Neural progenitor cell (in vitro differentiated cells): Measurements from ENCODE around the gene CLDN15.
"Not testable (repeated sequence)": the region's sequence is repeated elsewhere in the genome, so short reads cannot be mapped to it uniquely, and the experiment has no call there.

Source experiments
- EZH2 ChIP-seq: fragments of 200-600 bp; sonication (generic); IDR thresholded peaks from 2 replicates; pipeline ENCODE4 v1.6.1; 2017; ENCODE audit warnings: antibody characterized with exemption, mild to moderate bottlenecking, moderate library complexity
- EZH2phosphoT487 ChIP-seq: fragments of 200-600 bp; sonication (generic); IDR thresholded peaks from 2 replicates; pipeline ENCODE4 v1.6.1; 2017; ENCODE audit warnings: antibody characterized with exemption
- TF ChIP-seq, protein P1 (sequence below): fragments of 200-600 bp; sonication (generic); IDR thresholded peaks from 2 replicates; pipeline ENCODE4 v1.5.1; 2017; ENCODE audit warnings: antibody characterized with exemption, mild to moderate bottlenecking

DNA sequence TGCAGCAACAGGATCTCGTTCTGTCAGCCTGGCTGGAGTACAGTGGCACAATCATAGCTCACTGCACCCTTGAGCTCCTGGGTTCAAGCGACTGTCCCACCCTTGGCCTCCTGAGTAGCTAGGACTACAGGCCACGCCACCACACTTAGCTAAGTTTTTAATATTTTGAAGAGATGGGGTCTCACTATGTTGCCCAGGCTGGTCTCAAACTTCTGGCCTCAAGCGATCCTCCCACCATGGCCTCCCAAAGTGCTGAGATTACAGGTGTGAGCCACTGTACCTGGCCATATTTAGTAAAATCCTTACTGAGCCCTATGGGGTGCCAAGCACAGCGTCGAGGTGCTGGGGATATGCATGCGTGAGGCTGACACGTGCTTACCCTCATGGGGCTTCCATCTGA, 43.3 kb upstream of the CLDN15 start:
- TF ChIP-seq, protein P1, sequence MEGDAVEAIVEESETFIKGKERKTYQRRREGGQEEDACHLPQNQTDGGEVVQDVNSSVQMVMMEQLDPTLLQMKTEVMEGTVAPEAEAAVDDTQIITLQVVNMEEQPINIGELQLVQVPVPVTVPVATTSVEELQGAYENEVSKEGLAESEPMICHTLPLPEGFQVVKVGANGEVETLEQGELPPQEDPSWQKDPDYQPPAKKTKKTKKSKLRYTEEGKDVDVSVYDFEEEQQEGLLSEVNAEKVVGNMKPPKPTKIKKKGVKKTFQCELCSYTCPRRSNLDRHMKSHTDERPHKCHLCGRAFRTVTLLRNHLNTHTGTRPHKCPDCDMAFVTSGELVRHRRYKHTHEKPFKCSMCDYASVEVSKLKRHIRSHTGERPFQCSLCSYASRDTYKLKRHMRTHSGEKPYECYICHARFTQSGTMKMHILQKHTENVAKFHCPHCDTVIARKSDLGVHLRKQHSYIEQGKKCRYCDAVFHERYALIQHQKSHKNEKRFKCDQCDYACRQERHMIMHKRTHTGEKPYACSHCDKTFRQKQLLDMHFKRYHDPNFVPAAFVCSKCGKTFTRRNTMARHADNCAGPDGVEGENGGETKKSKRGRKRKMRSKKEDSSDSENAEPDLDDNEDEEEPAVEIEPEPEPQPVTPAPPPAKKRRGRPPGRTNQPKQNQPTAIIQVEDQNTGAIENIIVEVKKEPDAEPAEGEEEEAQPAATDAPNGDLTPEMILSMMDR = not testable (repeated sequence)
- not testable (repeated sequence) for TF ChIP-seq EZH2phosphoT487, EZH2
